Measurements from ENCODE around the gene HDHD3. TPM values are rescaled to one million over a fixed set of nuclear protein-coding genes. Genes with fewer than 3 reads are reported as not detected.

Gene HDHD3
- total RNA-seq, 1 donor from 2014 or later = 10.7 TPM

DNA sequence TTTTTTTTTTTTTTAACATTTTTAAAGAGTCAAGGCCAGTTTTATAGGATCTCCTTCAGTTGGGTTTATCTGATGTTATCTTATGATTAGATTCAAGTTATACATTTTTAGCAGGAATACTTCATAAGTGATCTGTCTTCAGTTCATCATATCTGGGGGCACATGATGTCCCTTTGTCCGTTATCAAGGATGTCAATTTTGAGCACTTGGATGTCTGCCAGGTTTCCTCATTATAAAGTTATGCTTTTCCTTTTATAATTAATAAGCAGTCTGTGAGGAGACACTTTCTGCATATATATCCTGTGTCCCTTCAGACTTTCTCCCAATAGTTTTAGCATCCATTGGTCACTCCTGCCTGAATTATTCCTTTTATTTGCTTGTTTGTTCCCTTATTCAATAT is 11.8 kb downstream of the HDHD3 start:
- Mint-ChIP-seq H3K27ac (ENCODE audit: unreplicated experiment) (no peak overlapping the region), H3K36me3 (ENCODE audit: low read depth) (no peaks in the 10 kb centered on the region), H3K9me3 (ENCODE audit: low read depth) (no peaks in the 10 kb centered on the region), H3K27me3 (ENCODE audit: low read depth) (no peaks in the 10 kb centered on the region), H3K4me3 (ENCODE audit: unreplicated experiment) (no peak overlapping the region), H3K4me1 (ENCODE audit: low read depth) (peaks cover 13% of the 10 kb centered on the region)
- TF ChIP-seq, protein P1, sequence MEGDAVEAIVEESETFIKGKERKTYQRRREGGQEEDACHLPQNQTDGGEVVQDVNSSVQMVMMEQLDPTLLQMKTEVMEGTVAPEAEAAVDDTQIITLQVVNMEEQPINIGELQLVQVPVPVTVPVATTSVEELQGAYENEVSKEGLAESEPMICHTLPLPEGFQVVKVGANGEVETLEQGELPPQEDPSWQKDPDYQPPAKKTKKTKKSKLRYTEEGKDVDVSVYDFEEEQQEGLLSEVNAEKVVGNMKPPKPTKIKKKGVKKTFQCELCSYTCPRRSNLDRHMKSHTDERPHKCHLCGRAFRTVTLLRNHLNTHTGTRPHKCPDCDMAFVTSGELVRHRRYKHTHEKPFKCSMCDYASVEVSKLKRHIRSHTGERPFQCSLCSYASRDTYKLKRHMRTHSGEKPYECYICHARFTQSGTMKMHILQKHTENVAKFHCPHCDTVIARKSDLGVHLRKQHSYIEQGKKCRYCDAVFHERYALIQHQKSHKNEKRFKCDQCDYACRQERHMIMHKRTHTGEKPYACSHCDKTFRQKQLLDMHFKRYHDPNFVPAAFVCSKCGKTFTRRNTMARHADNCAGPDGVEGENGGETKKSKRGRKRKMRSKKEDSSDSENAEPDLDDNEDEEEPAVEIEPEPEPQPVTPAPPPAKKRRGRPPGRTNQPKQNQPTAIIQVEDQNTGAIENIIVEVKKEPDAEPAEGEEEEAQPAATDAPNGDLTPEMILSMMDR (IDR thresholded peaks at IDR 0.05) = no peak
- DNase-seq (ENCODE audit: low spot score) = no peak

DNA sequence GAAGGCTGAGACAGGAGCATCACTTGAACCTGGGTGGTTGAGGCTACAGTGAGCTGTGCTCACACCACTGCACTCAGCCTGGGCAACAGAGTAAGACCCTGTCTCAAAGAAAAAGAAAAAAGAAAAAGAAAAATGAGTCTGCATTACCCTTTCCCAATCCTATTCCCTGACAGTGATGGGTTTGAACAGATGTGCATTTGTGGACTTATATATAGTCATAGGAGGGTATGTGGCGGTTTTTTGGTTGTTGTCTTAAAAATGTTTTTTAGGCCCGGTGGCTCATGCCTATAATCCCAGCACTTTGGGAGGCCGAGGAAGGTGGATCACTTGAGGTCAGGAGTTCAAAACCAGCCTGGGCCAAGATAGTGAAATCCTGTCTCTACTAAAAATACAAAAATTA is 13.4 kb downstream of the HDHD3 start:
- Mint-ChIP-seq H3K27me3 (ENCODE audit: low read depth) (peaks cover 4% of the 10 kb centered on the region), H3K9me3 (ENCODE audit: low read depth) (no peaks in the 10 kb centered on the region), H3K4me1 (ENCODE audit: low read depth) (peaks cover 13% of the 10 kb centered on the region), H3K4me3 (ENCODE audit: unreplicated experiment) (no peak overlapping the region), H3K36me3 (ENCODE audit: low read depth) (no peaks in the 10 kb centered on the region), H3K27ac (ENCODE audit: unreplicated experiment) (no peak overlapping the region)
- TF ChIP-seq, protein P1 (IDR thresholded peaks at IDR 0.05) = no peak
- no peak for DNase-seq (ENCODE audit: low spot score)

DNA sequence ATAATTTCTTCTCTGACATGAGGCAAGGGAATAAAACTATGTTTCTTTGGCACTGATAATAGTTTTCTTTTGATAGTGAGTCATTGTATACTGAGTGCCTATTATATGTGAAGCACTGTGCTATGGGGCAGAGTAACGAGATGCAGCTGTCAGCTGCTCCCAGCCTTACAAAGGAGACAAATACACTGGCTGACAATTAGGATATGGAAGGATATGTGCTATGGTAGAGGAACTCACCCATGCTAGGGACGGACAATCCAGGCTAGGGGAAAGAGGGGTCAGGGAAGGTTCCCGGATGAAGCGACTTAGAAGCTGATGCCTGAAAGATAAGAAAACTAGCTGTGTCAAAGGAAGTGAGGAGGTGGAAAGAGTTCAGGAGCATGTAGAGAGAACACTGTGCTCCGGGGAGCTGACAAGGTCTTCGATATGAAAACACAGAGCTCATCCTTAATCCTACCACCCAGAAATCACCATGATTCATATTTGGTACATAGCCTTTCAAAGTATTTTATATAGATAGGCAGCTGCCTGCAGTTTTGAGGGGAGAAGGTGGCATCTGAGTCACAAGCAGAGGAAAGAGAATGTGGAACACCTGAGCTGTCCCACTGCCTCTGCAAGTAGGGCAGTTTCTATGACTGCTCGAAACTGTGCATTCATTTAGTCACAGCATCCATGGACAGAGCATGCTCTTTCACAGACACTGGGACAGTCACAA is 15.3 kb downstream of the HDHD3 start:
- no peak for DNase-seq (ENCODE audit: low spot score)
- Mint-ChIP-seq H3K36me3 (ENCODE audit: low read depth) (no peaks in the 10 kb centered on the region), H3K27ac (ENCODE audit: unreplicated experiment) (no peak overlapping the region), H3K4me1 (ENCODE audit: low read depth) (peaks cover 13% of the 10 kb centered on the region), H3K4me3 (ENCODE audit: unreplicated experiment) (no peak overlapping the region), H3K9me3 (ENCODE audit: low read depth) (no peaks in the 10 kb centered on the region), H3K27me3 (ENCODE audit: low read depth) (peaks cover 10% of the 10 kb centered on the region)
- TF ChIP-seq, protein P1 (IDR thresholded peaks at IDR 0.05) = no peak

DNA sequence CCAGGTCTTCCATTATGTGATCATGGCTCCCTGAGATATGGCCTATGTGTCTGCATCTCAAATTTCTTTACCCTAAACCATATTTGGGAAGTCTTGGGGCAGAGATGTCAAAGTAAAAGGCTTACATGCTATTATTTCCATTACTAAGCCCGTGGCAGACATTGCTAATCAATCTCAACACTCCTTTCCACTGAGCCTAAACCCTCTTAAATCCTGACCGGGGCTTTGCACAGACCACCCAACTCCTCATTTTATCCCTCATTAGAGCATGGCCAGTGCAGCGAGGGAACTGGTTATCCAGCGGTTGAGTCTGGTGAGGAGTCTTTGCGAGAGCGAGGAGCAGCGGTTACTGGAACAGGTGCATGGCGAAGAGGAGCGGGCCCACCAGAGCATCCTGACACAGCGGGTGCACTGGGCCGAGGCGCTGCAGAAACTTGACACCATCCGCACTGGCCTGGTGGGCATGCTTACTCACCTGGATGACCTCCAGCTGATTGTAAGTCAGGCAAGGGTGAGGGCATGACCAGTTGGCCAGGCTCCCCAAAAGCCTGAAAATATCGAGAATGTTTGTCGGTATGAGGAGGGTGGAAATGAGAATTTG is 16.4 kb downstream of the HDHD3 start:
- Mint-ChIP-seq H3K9me3 (ENCODE audit: low read depth) (no peaks in the 10 kb centered on the region), H3K4me1 (ENCODE audit: low read depth) (peaks cover 13% of the 10 kb centered on the region), H3K36me3 (ENCODE audit: low read depth) (no peaks in the 10 kb centered on the region), H3K27me3 (ENCODE audit: low read depth) (peaks cover 17% of the 10 kb centered on the region), H3K4me3 (ENCODE audit: unreplicated experiment) (no peak overlapping the region), H3K27ac (ENCODE audit: unreplicated experiment) (no peak overlapping the region)
- TF ChIP-seq, protein P1 (IDR thresholded peaks at IDR 0.05) = no peak
- DNase-seq (ENCODE audit: low spot score) = no peak

DNA sequence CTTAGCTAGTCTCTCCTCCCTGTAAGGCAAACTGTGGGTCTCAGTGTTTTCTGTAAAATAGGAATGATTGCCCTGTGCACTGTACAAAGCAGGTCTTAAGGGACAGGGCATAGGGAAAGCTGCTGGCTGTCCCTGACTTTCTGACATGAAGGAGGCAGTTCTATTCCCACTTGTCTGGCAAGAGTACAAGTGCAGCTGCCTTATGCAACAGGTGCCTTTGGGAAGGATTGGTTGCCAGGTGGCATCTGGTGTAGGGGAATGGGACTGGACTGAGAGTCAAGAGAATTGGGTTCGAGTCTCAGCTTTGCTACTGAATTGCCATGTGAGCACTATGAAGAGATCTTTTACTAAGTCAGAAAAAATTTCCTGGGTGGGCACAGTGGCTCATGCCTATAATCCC is 17.4 kb downstream of the HDHD3 start:
- Mint-ChIP-seq H3K27me3 (ENCODE audit: low read depth) (peaks cover 22% of the 10 kb centered on the region), H3K4me1 (ENCODE audit: low read depth) (peaks cover 13% of the 10 kb centered on the region), H3K9me3 (ENCODE audit: low read depth) (no peaks in the 10 kb centered on the region), H3K36me3 (ENCODE audit: low read depth) (no peaks in the 10 kb centered on the region), H3K4me3 (ENCODE audit: unreplicated experiment) (no peak overlapping the region), H3K27ac (ENCODE audit: unreplicated experiment) (no peak overlapping the region)
- TF ChIP-seq, protein P1 (IDR thresholded peaks at IDR 0.05) = no peak
- DNase-seq (ENCODE audit: low spot score) = no peak
